ENCODE data around the gene ZNF587. TPM values are rescaled to one million over a fixed set of nuclear protein-coding genes. Genes with fewer than 3 reads are reported as not detected.

The ZNF587 gene
- total and polyA plus RNA-seq, 2 of the 13 experiments (the other 11 are each of a cell fraction or from before 2014, with no cell fraction given), result 8.7 to 17.5 TPM

DNA sequence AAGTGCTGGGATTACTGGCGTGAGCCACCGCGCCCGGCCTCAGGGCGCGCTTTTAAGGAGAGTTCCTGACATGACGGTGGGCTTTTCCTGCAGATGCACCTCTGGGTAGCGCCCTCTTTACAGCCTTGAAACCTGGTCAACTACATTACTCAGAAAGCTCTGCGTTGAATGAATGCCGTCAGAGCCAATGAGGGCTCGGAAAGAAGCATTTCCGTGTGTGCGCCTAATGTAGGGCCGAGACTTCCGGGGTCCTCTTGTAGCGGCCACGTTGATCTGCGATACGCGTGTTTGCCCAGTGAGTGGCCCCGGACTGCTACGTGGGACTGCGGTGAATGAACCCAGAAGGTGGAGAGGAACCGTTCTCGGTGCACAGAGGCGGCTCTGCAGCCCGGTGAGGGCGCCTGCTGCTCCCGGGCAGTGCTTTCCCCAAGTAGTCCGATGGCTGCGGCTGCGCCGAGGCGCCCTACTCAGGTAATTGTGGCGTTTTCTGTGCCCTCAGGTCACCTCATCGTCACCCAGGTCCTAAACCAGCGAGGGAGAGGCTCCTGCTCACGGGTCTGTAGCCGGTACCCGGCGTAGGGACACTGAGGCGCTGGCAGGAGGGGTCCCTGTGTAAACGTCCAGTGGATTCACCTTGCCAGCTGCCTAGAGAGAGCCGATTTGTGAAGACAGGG, 30.0 kb upstream of the ZNF587 start (continued):
- TF ChIP-seq CCDC6 (CRISPR knock-in tag; IDR thresholded peaks at IDR 0.05) (no peak), CBX1 (IDR thresholded peaks at IDR 0.05; ENCODE audit: low read depth) (no peak), CREM (IDR thresholded peaks at IDR 0.05) (peak; percentile 79), CREM (CRISPR knock-in tag; IDR thresholded peaks at IDR 0.05) (no peak), PRMT3 (CRISPR knock-in tag; IDR thresholded peaks at IDR 0.05; ENCODE audit: borderline replicate concordance, low read depth) (no peak), ELF3 (CRISPR knock-in tag; IDR thresholded peaks at IDR 0.05) (peak; percentile 92), IKZF4 (CRISPR knock-in tag; IDR thresholded peaks at IDR 0.05; ENCODE audit: borderline replicate concordance, low read depth, not compliant biosample characterization) (no peak), AGO2 (optimal IDR thresholded peaks at IDR 0.05; ENCODE audit: low read depth, low read length) (peak; percentile 53), ZNF703 (CRISPR knock-in tag; IDR thresholded peaks at IDR 0.05; ENCODE audit: borderline replicate concordance) (no peak), NPAS2 (CRISPR knock-in tag; IDR thresholded peaks at IDR 0.05; ENCODE audit: borderline replicate concordance) (no peak), ISL2 (CRISPR knock-in tag; IDR thresholded peaks at IDR 0.05) (peak; percentile 67), KAT8 (CRISPR knock-in tag; IDR thresholded peaks at IDR 0.05) (peak; percentile 90), ZNF747 (CRISPR knock-in tag; IDR thresholded peaks at IDR 0.05; ENCODE audit: borderline replicate concordance) (no peak), ZKSCAN1 (IDR thresholded peaks at IDR 0.05; ENCODE audit: low read length) (no peak), TCF12 (IDR thresholded peaks at IDR 0.05) (no peak), TCF12 (CRISPR knock-in tag; IDR thresholded peaks at IDR 0.05) (0 out of 2 replicates have a peak, but pooled peaks have one; percentile 31), ATRX (CRISPR knock-in tag; IDR thresholded peaks at IDR 0.05; ENCODE audit: borderline replicate concordance) (no peak), ZNF615 (CRISPR knock-in tag; IDR thresholded peaks at IDR 0.05; ENCODE audit: borderline replicate concordance) (no peak), NCOA1 (CRISPR knock-in tag; IDR thresholded peaks at IDR 0.05) (no peak), RBAK (CRISPR knock-in tag; IDR thresholded peaks at IDR 0.05) (0 out of 2 replicates have a peak, but pooled peaks have one; percentile 27)
- TF ChIP-seq, protein P1, sequence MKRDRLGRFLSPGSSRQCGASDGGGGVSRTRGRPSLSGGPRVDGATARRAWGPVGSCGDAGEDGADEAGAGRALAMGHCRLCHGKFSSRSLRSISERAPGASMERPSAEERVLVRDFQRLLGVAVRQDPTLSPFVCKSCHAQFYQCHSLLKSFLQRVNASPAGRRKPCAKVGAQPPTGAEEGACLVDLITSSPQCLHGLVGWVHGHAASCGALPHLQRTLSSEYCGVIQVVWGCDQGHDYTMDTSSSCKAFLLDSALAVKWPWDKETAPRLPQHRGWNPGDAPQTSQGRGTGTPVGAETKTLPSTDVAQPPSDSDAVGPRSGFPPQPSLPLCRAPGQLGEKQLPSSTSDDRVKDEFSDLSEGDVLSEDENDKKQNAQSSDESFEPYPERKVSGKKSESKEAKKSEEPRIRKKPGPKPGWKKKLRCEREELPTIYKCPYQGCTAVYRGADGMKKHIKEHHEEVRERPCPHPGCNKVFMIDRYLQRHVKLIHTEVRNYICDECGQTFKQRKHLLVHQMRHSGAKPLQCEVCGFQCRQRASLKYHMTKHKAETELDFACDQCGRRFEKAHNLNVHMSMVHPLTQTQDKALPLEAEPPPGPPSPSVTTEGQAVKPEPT (CRISPR knock-in tag; IDR thresholded peaks at IDR 0.05; ENCODE audit: low read depth), result peak; percentile 56; the same call in 1 of the 2 replicates
- TF ChIP-seq, protein P2, sequence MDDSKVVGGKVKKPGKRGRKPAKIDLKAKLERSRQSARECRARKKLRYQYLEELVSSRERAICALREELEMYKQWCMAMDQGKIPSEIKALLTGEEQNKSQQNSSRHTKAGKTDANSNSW (CRISPR knock-in tag; IDR thresholded peaks at IDR 0.05; ENCODE audit: borderline replicate concordance), result no peak
- TF ChIP-seq, protein P3, sequence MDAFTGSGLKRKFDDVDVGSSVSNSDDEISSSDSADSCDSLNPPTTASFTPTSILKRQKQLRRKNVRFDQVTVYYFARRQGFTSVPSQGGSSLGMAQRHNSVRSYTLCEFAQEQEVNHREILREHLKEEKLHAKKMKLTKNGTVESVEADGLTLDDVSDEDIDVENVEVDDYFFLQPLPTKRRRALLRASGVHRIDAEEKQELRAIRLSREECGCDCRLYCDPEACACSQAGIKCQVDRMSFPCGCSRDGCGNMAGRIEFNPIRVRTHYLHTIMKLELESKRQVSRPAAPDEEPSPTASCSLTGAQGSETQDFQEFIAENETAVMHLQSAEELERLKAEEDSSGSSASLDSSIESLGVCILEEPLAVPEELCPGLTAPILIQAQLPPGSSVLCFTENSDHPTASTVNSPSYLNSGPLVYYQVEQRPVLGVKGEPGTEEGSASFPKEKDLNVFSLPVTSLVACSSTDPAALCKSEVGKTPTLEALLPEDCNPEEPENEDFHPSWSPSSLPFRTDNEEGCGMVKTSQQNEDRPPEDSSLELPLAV (CRISPR knock-in tag; conservative IDR thresholded peaks at IDR 0.05; ENCODE audit: low read depth), result no peak
- TF ChIP-seq, protein P4, sequence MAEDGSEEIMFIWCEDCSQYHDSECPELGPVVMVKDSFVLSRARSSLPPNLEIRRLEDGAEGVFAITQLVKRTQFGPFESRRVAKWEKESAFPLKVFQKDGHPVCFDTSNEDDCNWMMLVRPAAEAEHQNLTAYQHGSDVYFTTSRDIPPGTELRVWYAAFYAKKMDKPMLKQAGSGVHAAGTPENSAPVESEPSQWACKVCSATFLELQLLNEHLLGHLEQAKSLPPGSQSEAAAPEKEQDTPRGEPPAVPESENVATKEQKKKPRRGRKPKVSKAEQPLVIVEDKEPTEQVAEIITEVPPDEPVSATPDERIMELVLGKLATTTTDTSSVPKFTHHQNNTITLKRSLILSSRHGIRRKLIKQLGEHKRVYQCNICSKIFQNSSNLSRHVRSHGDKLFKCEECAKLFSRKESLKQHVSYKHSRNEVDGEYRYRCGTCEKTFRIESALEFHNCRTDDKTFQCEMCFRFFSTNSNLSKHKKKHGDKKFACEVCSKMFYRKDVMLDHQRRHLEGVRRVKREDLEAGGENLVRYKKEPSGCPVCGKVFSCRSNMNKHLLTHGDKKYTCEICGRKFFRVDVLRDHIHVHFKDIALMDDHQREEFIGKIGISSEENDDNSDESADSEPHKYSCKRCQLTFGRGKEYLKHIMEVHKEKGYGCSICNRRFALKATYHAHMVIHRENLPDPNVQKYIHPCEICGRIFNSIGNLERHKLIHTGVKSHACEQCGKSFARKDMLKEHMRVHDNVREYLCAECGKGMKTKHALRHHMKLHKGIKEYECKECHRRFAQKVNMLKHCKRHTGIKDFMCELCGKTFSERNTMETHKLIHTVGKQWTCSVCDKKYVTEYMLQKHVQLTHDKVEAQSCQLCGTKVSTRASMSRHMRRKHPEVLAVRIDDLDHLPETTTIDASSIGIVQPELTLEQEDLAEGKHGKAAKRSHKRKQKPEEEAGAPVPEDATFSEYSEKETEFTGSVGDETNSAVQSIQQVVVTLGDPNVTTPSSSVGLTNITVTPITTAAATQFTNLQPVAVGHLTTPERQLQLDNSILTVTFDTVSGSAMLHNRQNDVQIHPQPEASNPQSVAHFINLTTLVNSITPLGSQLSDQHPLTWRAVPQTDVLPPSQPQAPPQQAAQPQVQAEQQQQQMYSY (CRISPR knock-in tag; IDR thresholded peaks at IDR 0.05), result no peak
